Testis (tissue), 3 donors: Measurements from ENCODE around the gene CSMD2. TPM values are rescaled to one million over a fixed set of nuclear protein-coding genes. Genes with fewer than 3 reads are reported as not detected.

Experiments
- DNase-seq: peaks from one replicate; pipeline ENCODE4 v3.0.0-alpha.2; 2019
- H3K27ac ChIP-seq, 2 donors: fragments of 200-600 bp; sonication (generic); one replicate each; pipeline ENCODE4 v1.5.1; 2019
- H3K27me3 ChIP-seq: fragments of 200-600 bp; sonication (generic); one replicate; pipeline ENCODE4 v1.5.1; 2019
- H3K36me3 ChIP-seq: fragments of 200-600 bp; sonication (generic); one replicate; pipeline ENCODE4 v1.5.1; 2017; ENCODE audit warnings: low read depth; ENCODE audit errors: missing control alignments
- H3K4me1 ChIP-seq: fragments of 200-600 bp; sonication (generic); one replicate; pipeline ENCODE4 v1.5.1; 2019
- H3K4me3 ChIP-seq, 2 donors: fragments of 200-600 bp; sonication (generic); one replicate each; pipeline ENCODE4 v1.5.1; 2017 to 2019
- H3K9me3 ChIP-seq: fragments of 200-600 bp; sonication (generic); one replicate; pipeline ENCODE4 v1.5.1; 2017
- POLR2A ChIP-seq: fragments of 450-650 bp; IDR thresholded peaks from one replicate; pipeline ENCODE4 v1.6.1; 2017; ENCODE audit warnings: antibody characterized with exemption, mild to moderate bottlenecking, moderate library complexity
- WGBS, 2 donors: methylation state at CpG; one replicate each; pipeline ENCODE4 v1.1.5; 2018; 5-methylcytosine and 5-hydroxymethylcytosine counted together
- intact Hi-C: fragments of 100-400 bp; cut with DNase I; formaldehyde crosslinking; loops from one replicate; pipeline ENCODE4 v1.15.1; 2023; ENCODE audit warnings: low total_unique reads
- polyA plus RNA-seq: library from polyadenylated mRNA; stranded (reverse); fragments of 350-450 nt; fragmentation: Illumina TruSeq; extraction: RNeasy Lipid Tissue Mini Kit (QIAGEN cat#74804); gene quantifications from one replicate; pipeline ENCODE4 v1.2.3, GENCODE V29; 2014; ENCODE audit warnings: low read depth, low replicate concordance; ENCODE audit not compliant: insufficient read depth
- total RNA-seq, 2 donors: library from RNA; depleted of rRNA; stranded (reverse); fragments of >200 nt; gene quantifications; one replicate each; pipeline ENCODE4 v1.2.3, GENCODE V29; 2016
- TF ChIP-seq, protein P1 (sequence below), 3 experiments: fragments of 450-650 bp in 2 of 3; fragments of 200-600 bp in 1 of 3; sonication (generic) in 1 of 3; IDR thresholded peaks; one replicate each; pipeline ENCODE4 v1.5.1; 2016 to 2019; ENCODE audit warnings: antibody characterized with exemption in 3 of 3, mild to moderate bottlenecking in 2 of 3, moderate library complexity in 1 of 3

CSMD2 gene
- total and polyA plus RNA-seq, 3 donors from 2014 or later, result 1.2 to 3.8 (median 2.7) TPM

DNA sequence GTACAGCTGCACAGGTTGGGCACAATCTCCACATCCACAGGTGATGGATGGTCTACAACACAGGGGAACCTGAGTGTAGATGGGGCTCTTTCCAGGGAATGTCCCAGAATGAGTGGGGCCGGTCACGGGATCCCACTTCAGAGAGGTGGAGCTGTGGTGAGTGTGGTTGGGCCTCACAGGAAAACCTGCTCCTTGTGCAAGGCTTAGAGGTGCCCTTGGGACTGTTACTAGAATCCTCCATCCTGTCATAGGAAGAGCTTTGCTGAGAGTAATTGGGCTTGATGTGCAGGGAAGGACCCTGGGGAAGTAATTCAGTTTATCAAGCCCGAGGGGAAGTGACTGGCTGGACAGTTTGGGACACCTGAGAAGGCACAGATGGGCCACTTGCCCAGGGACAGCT lies 554.6 kb downstream of the CSMD2 start:
- DNase-seq, result no peak
- no peak for TF ChIP-seq POLR2A
- TF ChIP-seq, protein P1, sequence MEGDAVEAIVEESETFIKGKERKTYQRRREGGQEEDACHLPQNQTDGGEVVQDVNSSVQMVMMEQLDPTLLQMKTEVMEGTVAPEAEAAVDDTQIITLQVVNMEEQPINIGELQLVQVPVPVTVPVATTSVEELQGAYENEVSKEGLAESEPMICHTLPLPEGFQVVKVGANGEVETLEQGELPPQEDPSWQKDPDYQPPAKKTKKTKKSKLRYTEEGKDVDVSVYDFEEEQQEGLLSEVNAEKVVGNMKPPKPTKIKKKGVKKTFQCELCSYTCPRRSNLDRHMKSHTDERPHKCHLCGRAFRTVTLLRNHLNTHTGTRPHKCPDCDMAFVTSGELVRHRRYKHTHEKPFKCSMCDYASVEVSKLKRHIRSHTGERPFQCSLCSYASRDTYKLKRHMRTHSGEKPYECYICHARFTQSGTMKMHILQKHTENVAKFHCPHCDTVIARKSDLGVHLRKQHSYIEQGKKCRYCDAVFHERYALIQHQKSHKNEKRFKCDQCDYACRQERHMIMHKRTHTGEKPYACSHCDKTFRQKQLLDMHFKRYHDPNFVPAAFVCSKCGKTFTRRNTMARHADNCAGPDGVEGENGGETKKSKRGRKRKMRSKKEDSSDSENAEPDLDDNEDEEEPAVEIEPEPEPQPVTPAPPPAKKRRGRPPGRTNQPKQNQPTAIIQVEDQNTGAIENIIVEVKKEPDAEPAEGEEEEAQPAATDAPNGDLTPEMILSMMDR (IDR thresholded peaks at IDR 0.05), result no peak
- no peak overlapping the region for H3K4me3 ChIP-seq
- H3K9me3 ChIP-seq, result no peaks in the 10 kb centered on the region
- no peaks in the 10 kb centered on the region for H3K36me3 ChIP-seq
- no peaks in the 10 kb centered on the region for H3K4me1 ChIP-seq
- H3K27ac ChIP-seq, result no peak overlapping the region
- 90 to 92% methylated on average over 2 to 3 of the region's 3 CpGs for WGBS, 2 donors
- intact Hi-C loops, result no loop called here
- no peaks in the 10 kb centered on the region for H3K27me3 ChIP-seq

DNA sequence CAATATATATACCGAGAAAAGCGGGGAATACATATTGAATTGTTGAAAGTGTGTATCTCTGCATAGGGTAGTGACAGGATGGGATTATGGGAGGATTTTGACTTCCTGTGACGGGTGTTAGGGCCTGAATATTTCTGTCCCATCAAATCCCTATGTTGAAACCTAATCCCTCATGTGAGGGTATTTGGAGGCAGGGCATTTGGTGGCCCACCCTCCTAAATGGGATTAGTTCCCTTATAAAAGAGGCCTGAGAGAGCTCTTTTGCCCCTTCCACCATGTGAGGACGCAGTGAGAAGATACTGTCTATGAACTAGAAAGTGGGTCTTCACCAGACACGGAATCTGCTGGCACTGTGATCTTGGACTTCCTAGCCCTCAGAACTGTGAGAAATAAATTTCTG lies 555.3 kb downstream of the CSMD2 start:
- no peaks in the 10 kb centered on the region for H3K27me3 ChIP-seq
- H3K27ac ChIP-seq, result no peak overlapping the region
- TF ChIP-seq POLR2A, result no peak
- TF ChIP-seq, protein P1 (IDR thresholded peaks at IDR 0.05), result no peak
- no peaks in the 10 kb centered on the region for H3K36me3 ChIP-seq
- H3K4me1 ChIP-seq, result no peaks in the 10 kb centered on the region
- intact Hi-C loops, result no loop called here
- WGBS, 2 donors, result 94 to 98% methylated on average over 5 of the region's 5 CpGs
- no peak for DNase-seq
- H3K4me3 ChIP-seq, result no peak overlapping the region
- no peaks in the 10 kb centered on the region for H3K9me3 ChIP-seq

DNA sequence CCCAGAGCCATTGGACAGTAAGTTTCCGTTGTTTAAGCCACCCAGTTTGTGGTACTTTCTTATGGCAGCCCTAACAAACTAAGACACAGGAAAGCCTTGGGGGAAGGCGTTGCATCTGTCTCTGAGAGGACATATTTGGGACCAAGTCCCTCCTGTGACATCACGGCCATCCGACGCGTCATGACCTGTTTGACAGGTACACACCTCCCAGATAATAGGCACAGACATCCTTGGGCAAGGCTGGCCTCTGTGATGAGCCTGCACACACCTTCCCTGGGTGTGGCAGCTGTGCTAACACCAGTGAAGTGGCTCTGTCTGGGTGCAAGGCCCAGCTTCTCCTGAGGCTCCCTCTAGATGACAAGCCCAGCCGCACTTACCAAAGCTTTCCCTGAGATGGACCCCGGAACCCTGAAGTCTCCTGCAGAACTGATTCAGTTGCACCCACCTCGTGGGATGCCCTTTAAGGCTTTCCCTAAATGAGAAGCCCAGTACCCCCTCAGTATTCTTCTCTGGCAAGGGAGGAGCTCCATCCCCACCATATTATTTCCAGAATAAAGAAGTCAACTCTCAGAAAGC lies 556.1 kb downstream of the CSMD2 start:
- Histone ChIP-seq H3K36me3 (no peaks in the 10 kb centered on the region), H3K9me3 (no peaks in the 10 kb centered on the region), H3K27ac (no peak overlapping the region), H3K4me1 (no peaks in the 10 kb centered on the region), H3K4me3 (no peak overlapping the region), H3K27me3 (no peaks in the 10 kb centered on the region)
- intact Hi-C loops, result no loop called here
- DNase-seq, result no peak
- TF ChIP-seq, protein P1 (IDR thresholded peaks at IDR 0.05), result no peak
- no peak for TF ChIP-seq POLR2A
- 96 to 97% methylated on average over 8 to 9 of the region's 9 CpGs for WGBS, 2 donors

DNA sequence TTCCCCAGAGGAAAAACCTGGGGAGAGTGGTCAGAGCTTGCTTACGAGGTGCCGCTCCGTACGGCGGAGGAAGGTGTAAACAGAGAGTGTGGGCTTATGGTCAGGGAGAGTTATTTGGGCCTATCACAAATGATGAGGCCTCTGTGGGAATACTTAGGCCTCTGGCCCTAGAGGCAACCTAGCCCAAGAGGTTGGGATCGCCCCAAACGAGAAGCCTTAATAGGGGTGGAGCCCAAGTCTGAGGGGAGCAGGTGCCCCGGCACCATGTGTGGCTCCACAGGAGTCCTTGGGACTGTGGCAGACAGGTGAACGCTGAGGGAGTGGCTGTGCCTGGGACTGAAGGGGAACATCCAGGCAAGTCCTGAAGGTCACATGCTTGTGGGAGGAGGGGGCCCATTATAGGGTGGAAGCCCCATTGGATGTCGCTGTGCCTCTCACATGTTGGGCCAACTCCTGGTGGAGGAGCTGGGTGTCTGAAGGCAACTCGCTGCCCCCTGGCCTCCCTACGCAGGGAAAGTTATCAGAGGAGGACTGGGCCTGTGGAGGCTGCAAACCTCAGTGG lies 557.5 kb downstream of the CSMD2 start:
- no peaks in the 10 kb centered on the region for H3K36me3 ChIP-seq
- no peak overlapping the region for H3K27ac ChIP-seq
- H3K4me1 ChIP-seq, result no peaks in the 10 kb centered on the region
- no peaks in the 10 kb centered on the region for H3K27me3 ChIP-seq
- intact Hi-C loops, result no loop called here
- H3K4me3 ChIP-seq, result no peak overlapping the region
- TF ChIP-seq POLR2A, result no peak
- TF ChIP-seq, protein P1 (IDR thresholded peaks at IDR 0.05), result no peak
- WGBS, 2 donors, result 87 to 91% methylated on average over 5 to 12 of the region's 12 CpGs
- no peak for DNase-seq
- H3K9me3 ChIP-seq, result no peaks in the 10 kb centered on the region

DNA sequence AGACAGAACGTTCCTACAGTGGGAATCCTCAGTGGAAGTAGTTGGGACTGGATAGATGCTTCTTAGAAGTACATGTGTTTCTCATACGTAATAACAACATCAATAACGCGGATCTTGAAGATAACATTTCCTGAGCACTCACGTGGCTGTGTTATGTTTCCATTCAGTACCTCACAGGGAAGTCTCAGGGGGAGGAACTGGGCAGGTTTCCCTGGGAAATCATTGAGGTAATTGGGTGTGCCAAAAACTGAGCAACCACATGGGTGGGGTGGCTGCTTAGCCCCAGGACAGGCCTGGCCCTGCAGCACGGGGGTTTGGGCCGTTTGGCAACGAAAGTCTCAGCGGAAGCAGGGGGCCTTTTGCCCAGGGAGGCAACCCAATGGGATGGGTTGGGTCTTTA lies 558.8 kb downstream of the CSMD2 start:
- 76 to 79% methylated on average over 9 of the region's 9 CpGs for WGBS, 2 donors
- DNase-seq, result no peak
- intact Hi-C loops, result no loop called here
- H3K27ac ChIP-seq, result no peak overlapping the region
- no peak overlapping the region for H3K4me3 ChIP-seq
- no peaks in the 10 kb centered on the region for H3K9me3 ChIP-seq
- no peaks in the 10 kb centered on the region for H3K4me1 ChIP-seq
- no peaks in the 10 kb centered on the region for H3K36me3 ChIP-seq
- TF ChIP-seq, protein P1 (IDR thresholded peaks at IDR 0.05), result no peak
- TF ChIP-seq POLR2A, result no peak
- no peaks in the 10 kb centered on the region for H3K27me3 ChIP-seq
